ENCODE data around the gene WBP11. TPM values are rescaled to one million over a fixed set of nuclear protein-coding genes. Genes with fewer than 3 reads are reported as not detected.

WBP11 gene
- 16.1 TPM for total RNA-seq

DNA sequence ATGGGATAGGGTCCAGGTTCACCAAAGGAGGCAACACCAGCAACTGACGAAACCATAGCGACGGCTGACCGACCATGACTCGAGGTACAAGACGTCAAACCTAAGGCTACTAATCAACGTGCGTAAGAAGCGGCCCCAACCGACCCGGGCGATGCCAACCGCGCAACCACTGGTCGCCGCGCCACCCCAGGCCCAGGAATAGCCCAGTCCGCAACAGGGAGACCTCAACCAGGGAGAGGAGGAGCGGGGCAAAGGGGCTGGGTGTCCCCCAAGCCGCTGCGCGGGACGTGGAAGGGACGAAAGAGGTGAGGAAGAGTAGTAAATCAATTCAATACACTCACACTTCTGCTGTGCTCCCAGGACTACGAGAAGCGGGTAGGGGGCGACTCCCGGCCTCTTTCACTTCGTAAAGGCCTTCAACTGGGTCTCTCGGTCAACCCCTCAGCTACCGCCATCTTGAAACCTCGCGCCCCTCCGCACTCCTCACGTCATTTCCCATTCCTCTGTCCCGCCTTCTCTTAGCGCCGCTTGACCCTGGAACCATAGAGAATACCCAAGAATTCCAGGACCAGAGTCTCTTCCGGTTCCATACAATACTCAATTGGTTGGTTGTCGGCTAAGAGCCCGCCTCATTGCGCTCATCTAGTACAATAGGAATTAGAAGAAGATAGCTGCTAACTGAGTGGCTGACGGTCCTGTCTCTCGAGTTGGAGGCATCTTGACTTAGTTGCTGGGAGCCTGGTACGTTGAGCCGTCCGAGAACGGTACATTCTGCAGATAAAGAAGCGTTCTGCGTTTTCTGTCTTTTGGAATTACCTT is at the start of gene WBP11, which contains the start of gene C12orf60:
TSS of gene WBP11 (minus strand) at position 468 of the 819 bp plus-strand sequence. CDS start 2,095 bp downstream, outside the sequence.
TSS of gene C12orf60 (plus strand) at position 660 of the 819 bp plus-strand sequence. CDS start 19,266 bp downstream, outside the sequence.
- peak; percentile 95 for DNase-seq

DNA sequence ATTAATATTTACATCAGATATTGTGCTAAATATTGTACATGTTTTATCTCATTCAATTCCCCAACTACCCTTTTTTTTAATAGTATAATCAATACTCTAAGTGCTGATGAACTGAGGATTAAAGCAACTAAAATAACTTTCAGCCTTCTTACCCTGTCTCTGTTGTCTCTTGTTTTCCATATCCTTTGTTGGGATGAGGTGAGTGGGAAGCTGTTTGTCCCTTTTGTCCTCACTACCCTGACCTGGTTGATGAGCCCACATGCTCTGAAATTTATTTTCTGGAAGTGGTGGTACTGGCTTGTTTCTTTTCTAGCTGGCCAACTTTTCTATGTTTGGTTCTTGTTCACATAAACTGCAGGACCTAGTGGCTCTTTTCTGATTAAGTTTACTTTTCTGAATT is 49.6 kb upstream of the WBP11 start:
- DNase-seq: no peak

- DNase-seq: no peak
These were observed 47.8 kb upstream of the WBP11 start for GRCh38 chr12:14850929-14851663.

DNA sequence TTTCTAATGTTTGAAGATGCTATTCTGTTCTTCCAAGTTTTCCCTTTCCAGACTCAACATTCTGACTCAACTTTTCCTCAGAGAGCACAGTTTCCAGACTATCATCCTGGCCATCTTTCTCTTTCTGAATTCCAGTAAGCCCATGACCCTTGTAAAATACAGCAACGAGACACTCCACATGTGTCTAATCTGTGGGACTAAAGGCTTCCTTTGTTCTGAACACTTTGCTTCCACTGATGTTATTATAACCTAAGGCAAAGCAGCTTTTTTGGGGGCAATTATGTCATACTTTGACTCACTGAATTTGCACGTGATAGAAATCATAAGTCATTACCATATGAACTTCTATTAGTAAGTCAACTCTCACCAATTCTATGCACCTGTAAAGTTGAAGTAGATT is 46.4 kb upstream of the WBP11 start:
- no peak for DNase-seq

- no peak for DNase-seq
These were observed 43.8 kb upstream of the WBP11 start for GRCh38 chr12:14846876-14847580.

GRCh38 chr12:14846042-14846587 is 42.8 kb upstream of the WBP11 start:
- DNase-seq: no peak

GRCh38 chr12:14845350-14845750 is 42.1 kb upstream of the WBP11 start:
- no peak for DNase-seq

DNA sequence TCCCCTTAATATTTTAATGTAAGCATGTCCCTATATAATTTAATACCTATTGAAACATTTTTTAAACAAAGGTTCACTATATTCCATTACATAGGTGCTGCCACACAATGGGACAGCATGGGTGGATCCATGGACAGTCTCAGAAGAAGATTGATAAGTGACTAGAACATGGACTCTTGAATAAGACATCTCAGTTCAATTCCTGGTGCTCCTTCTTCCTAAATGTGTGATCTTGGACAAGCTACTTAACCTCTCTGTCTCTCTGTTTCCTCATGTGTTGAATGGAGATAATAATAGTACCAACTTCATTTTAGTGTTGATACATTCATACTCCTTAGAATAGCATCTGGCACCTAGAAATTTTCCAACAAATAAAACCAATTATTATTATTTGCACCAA is 41.1 kb upstream of the WBP11 start:
- DNase-seq: no peak

DNA sequence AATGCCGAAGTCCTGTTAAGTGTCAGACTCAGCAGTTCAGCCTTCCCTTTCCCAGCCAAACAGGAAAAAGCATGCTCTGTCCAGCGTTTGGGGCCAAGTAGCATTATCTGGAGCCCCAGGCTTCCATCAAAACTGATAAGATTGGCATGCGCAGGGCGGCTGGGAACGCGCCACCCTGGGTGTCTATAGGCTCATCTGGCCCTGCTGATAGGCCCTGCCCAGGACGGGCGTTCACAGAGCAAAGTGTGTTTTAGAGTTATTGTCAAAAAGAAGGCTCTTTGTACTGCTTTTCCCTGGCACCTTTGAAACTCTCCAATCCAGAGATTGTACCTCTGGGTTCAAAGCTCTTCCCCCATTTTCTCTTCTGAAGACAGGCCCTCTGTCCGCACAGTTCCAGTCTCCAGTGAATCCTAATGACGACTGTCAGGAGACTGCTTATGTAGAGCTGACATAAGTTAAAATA is 40.2 kb upstream of the WBP11 start, which contains the start of gene ART4:
TSS of gene ART4 (minus strand) at position 102 of the 463 bp plus-strand sequence. CDS start 413 bp downstream, outside the sequence.
- no peak for DNase-seq

DNA sequence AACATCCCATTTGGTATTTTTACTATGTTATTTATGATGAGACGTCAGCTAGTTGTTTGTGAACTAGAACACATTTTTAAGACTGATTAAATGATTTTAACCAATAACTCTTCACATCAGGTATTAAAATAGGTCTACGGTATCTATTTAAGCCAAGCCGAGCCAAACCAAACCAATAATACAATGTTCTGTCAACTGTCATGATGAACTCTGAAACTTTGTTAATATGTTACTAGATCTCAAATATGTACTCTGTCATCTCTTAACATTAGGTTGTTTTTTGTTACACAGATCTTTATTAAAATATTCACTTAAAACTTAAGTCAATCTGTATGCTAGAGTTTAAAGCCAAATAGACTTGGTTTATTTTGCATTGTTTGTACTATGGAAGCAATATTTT is 39.0 kb upstream of the WBP11 start:
- DNase-seq: no peak

DNA sequence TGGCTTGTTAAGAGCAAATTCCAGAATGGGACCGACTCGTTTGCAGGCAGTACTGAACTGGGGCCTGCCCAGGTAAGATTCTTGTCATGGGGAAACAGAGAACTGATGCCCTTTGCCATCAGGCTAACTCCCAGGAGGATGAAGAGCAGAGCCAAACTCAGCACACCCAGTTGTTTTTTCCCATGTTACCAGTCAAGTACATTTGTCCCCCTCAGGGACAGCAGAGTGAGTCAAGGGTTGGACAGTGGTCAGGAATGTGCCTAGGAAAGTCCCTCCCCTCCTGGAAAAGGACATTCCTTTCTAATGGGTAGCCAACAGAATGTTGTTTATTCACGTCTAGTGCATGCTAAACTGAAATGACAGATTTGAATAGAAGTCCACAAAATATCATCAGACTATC is 38.5 kb upstream of the WBP11 start:
- no peak for DNase-seq

- no peak for DNase-seq
These were observed 37.3 kb upstream of the WBP11 start for GRCh38 chr12:14840616-14841015.

DNA sequence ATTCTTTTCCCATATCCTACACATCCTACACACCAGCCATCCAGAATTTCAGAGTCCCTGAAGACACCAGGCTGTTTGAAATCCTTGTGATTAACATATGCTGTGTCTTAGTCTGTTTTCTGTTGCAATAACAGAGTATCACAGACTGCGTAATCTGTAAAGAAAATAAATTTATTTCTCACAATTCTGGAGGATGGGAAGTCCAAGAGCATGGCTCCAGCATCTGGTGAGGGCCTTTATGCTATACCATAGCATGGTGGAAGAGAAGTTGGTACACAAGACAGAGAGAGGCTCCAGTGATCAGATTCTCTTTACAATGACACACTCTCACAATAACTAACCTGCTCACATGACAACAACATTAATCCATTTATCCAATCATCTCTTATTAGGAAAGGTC is 36.0 kb upstream of the WBP11 start:
- DNase-seq: no peak

- DNase-seq: no peak
These were observed 33.3 kb upstream of the WBP11 start for GRCh38 chr12:14836336-14837210.

DNA sequence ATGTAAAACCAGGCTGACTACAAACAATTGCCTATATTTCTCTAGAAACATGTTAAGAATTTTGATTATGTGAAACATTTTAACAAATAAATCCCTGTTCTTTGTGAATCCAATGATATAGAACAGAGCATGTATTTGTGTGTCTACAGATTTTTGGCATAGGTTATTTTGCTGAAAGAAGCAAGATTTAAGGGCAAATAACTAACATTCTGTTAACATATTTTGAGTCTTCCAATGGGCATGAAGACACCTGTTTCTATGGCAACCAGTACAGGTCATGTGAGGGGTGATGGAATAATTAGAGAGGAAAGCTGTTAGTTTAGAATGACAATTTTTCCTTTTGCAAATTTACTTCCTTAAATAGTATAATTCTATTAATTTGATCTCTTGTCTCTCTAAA is 31.2 kb upstream of the WBP11 start:
- DNase-seq: no peak

- DNase-seq: no peak
These were observed 30.7 kb upstream of the WBP11 start for GRCh38 chr12:14833952-14834351.

- no peak for DNase-seq
These were observed 30.1 kb upstream of the WBP11 start for GRCh38 chr12:14833336-14833735.

DNA sequence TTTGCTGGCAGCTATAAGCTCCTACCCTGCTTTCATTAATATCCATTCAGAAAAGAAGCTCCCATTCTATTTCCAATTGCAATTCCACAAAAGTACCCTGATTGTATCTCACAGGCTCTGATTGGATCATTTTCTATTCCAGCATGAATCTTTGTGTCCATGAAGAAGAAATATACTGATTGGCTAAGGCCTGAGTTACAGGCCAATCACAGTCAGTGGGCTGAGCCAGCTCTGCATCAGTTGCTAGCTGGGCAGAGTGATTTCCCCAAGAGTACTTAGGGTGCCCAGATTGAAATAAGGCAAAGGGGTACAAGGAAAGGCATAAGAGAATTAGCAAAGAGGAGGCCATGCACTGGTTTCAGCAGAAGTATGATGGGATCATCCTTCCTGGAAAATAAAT is 25.6 kb upstream of the WBP11 start:
- DNase-seq: no peak

- DNase-seq: no peak
These were observed 23.8 kb upstream of the WBP11 start for GRCh38 chr12:14827043-14827442.

GRCh38 chr12:14826491-14826890 is 23.2 kb upstream of the WBP11 start:
- no peak for DNase-seq

DNA sequence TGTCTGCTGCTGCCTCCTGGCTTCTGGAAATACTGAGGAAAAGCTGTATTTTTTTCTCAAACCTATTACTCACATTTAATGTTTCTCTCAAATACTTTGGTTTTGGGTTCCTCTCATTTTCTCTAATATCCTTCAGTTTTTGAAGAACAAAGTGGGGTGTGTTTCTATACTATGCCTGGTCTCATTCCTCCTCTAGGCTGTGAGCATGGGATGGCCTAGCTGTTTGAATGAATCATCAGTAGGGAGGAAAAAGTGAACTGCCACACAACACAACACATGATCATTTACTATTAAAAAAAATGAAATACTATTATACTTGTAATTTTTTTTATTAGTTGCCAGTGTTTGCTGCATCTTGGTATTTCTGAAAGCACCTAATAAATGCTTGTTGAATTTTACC is 22.0 kb upstream of the WBP11 start:
- DNase-seq: no peak
